ENCODE measurements around the gene TET1. TPM values are rescaled to one million over a fixed set of nuclear protein-coding genes. Genes with fewer than 3 reads are reported as not detected.

The TET1 gene
- total RNA-seq, 1 experiment from 2014 or later: 3.0 TPM

GRCh38 chr10:68586606-68587305 is 26.6 kb downstream of the TET1 start:
- Histone ChIP-seq H3K9me3 (ENCODE audit: low read length) (no peaks in the 10 kb centered on the region), H3K36me3 (ENCODE audit: low read depth, low read length) (no peaks in the 10 kb centered on the region), H3K4me1 (ENCODE audit: insufficient read depth, low read length) (no peaks in the 10 kb centered on the region), H3K27me3 (ENCODE audit: low read length) (no peaks in the 10 kb centered on the region), H3K4me2 (ENCODE audit: low read length) (no peak overlapping the region), H3K9ac (ENCODE audit: low read length) (no peak overlapping the region), H3K4me3 (ENCODE audit: low read length) (no peak overlapping the region), H3F3A (ENCODE audit: low read length, unreplicated experiment) (no peaks in the 10 kb centered on the region), H2AFZ (ENCODE audit: low read length) (no peak overlapping the region), H3K9me2 (replicated peaks; ENCODE audit: low read length) (no peaks in the 10 kb centered on the region), H4K20me1 (ENCODE audit: low read length) (no peaks in the 10 kb centered on the region), H3K27ac (ENCODE audit: low read length) (no peak overlapping the region), H3K79me2 (ENCODE audit: low read length) (no peaks in the 10 kb centered on the region)
- DNase-seq (no peak), ATAC-seq (no peak)
- intact Hi-C loops (cut with micrococcal nuclease): no loop called here
- TF ChIP-seq CTCF (conservative IDR thresholded peaks at IDR 0.05; ENCODE audit: low read depth, low read length) (no peak), EZH2phosphoT487 (IDR thresholded peaks at IDR 0.05; ENCODE audit: borderline replicate concordance, low read length) (no peak), EZH2 (IDR thresholded peaks at IDR 0.05; ENCODE audit: low read length, unreplicated experiment) (no peak)
- BruUV-seq (replicated peaks): no TSS peak
- ChIA-PET CTCF (no interaction called here), POLR2A (ENCODE audit: unreplicated experiment) (no interaction called here)

DNA sequence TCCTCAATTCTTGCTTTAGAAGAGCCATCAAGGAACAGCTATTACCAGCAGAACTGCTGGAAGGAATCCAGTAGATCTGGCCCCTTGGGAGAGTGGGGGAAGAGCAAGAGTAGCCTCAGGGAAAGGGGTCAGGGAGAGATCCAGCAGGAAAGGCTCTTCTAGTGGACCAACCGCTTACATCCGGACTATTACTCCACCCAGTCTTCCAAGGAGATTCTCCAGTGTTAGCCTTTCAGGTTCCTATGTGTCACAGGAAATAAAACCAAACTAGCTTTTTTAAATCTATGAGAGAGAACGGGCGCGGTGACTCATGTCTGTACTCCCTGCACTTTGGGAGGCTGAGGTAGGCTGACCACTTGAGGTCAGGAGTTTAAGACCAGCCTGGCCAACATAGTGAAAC is 34.3 kb downstream of the TET1 start:
- Histone ChIP-seq H4K20me1 (ENCODE audit: low read length) (no peaks in the 10 kb centered on the region), H3K4me1 (ENCODE audit: insufficient read depth, low read length) (peaks cover 20% of the 10 kb centered on the region), H3K9ac (ENCODE audit: low read length) (peak overlapping the region; percentile 5; the same call in 1 of the 2 replicates), H3K36me3 (ENCODE audit: low read depth, low read length) (no peaks in the 10 kb centered on the region), H3K27ac (ENCODE audit: low read length) (peak overlapping the region; percentile 81), H3K9me3 (ENCODE audit: low read length) (no peaks in the 10 kb centered on the region), H3K4me2 (ENCODE audit: low read length) (peak overlapping the region; percentile 48), H3K27me3 (ENCODE audit: low read length) (no peaks in the 10 kb centered on the region), H3F3A (ENCODE audit: low read length, unreplicated experiment) (no peaks in the 10 kb centered on the region), H3K9me2 (replicated peaks; ENCODE audit: low read length) (no peaks in the 10 kb centered on the region), H3K4me3 (ENCODE audit: low read length) (no peak overlapping the region), H3K79me2 (ENCODE audit: low read length) (no peaks in the 10 kb centered on the region), H2AFZ (ENCODE audit: low read length) (peak overlapping the region; percentile 64; the same call in 1 of the 2 replicates)
- no TSS peak for BruUV-seq (replicated peaks)
- TF ChIP-seq EZH2phosphoT487 (IDR thresholded peaks at IDR 0.05; ENCODE audit: borderline replicate concordance, low read length) (no peak), CTCF (conservative IDR thresholded peaks at IDR 0.05; ENCODE audit: low read depth, low read length) (no peak), EZH2 (IDR thresholded peaks at IDR 0.05; ENCODE audit: low read length, unreplicated experiment) (no peak)
- DNase-seq (peak; percentile 95), ATAC-seq (peak; percentile 93)
- intact Hi-C loops (cut with micrococcal nuclease): no loop called here
- ChIA-PET CTCF (no interaction called here), POLR2A (ENCODE audit: unreplicated experiment) (no interaction called here)

- Histone ChIP-seq H3K9ac (ENCODE audit: low read length) (no peak overlapping the region), H2AFZ (ENCODE audit: low read length) (no peak overlapping the region), H3K4me2 (ENCODE audit: low read length) (no peak overlapping the region), H4K20me1 (ENCODE audit: low read length) (no peaks in the 10 kb centered on the region), H3K27ac (ENCODE audit: low read length) (no peak overlapping the region), H3K36me3 (ENCODE audit: low read depth, low read length) (no peaks in the 10 kb centered on the region), H3K27me3 (ENCODE audit: low read length) (no peaks in the 10 kb centered on the region), H3K4me1 (ENCODE audit: insufficient read depth, low read length) (peaks cover 29% of the 10 kb centered on the region), H3K4me3 (ENCODE audit: low read length) (no peak overlapping the region), H3K9me2 (replicated peaks; ENCODE audit: low read length) (no peaks in the 10 kb centered on the region), H3F3A (ENCODE audit: low read length, unreplicated experiment) (no peaks in the 10 kb centered on the region), H3K79me2 (ENCODE audit: low read length) (no peaks in the 10 kb centered on the region), H3K9me3 (ENCODE audit: low read length) (no peaks in the 10 kb centered on the region)
- POLR2A ChIA-PET (ENCODE audit: unreplicated experiment): interaction anchor here (0.5 kb wide), 1 partner anchor 95 kb away, joined by 3 read pairs; no protein-coding TSS in a partner anchor
- DNase-seq: no peak
- no peak for ATAC-seq
- no peak for TF ChIP-seq CTCF (conservative IDR thresholded peaks at IDR 0.05; ENCODE audit: low read depth, low read length)
- no peak for TF ChIP-seq EZH2phosphoT487 (IDR thresholded peaks at IDR 0.05; ENCODE audit: borderline replicate concordance, low read length)
- TF ChIP-seq EZH2 (IDR thresholded peaks at IDR 0.05; ENCODE audit: low read length, unreplicated experiment): no peak
- intact Hi-C loops (cut with micrococcal nuclease): no loop called here
- CTCF ChIA-PET: no interaction called here
- BruUV-seq (replicated peaks): no TSS peak
Observed at GRCh38 chr10:68595513-68595912, 35.4 kb downstream of the TET1 start.
